Mucosa of descending colon (tissue), 3 donors: ENCODE measurements around the gene TBP. TPM values are rescaled to one million over a fixed set of nuclear protein-coding genes. Genes with fewer than 3 reads are reported as not detected.

Source experiments
- ATAC-seq: fragments of 200-7000 bp; cut with Tn5 transposase; one replicate; pipeline ENCODE4 v1.9.1; 2020; ENCODE audit warnings: mild to moderate bottlenecking, moderate library complexity
- DNase-seq, 3 donors: peaks; one replicate each; pipeline ENCODE4 v3.0.0-alpha.2; 2020
- H3K36me3 ChIP-seq: fragments of 200-600 bp; one replicate; pipeline ENCODE4 v1.8.0; 2021; ENCODE audit warnings: low read depth, mild to moderate bottlenecking
- H3K4me1 ChIP-seq: fragments of 200-600 bp; one replicate; pipeline ENCODE4 v1.8.0; 2021; ENCODE audit warnings: low read depth, mild to moderate bottlenecking
- H3K4me3 ChIP-seq: fragments of 200-600 bp; one replicate; pipeline ENCODE4 v1.8.0; 2021; ENCODE audit warnings: mild to moderate bottlenecking
- H3K9me3 ChIP-seq: fragments of 200-600 bp; one replicate; pipeline ENCODE4 v1.8.0; 2021; ENCODE audit warnings: mild to moderate bottlenecking
- CTCF ChIP-seq: fragments of 200-600 bp; IDR thresholded peaks from one replicate; pipeline ENCODE4 v1.8.0; 2022; ENCODE audit warnings: antibody characterized with exemption, mild to moderate bottlenecking
- intact Hi-C, 2 donors: fragments of 100-400 bp; cut with DNase I in 1 of 2; cut with micrococcal nuclease in 1 of 2; formaldehyde crosslinking; loops; one replicate each; pipeline versions ENCODE4 v1.11.0 to v1.11.1; 2022; cut with DNase I, micrococcal nuclease
- total RNA-seq, 3 donors: library from RNA; stranded (reverse); fragmentation: NEBNext Ultra II Directional in 2 of 3; extraction: Animal tissue kit (Norgen Biotek cat#: 25700) in 2 of 3; gene quantifications; one replicate each; pipeline versions ENCODE4 v1.2.1 to v1.2.4, GENCODE V29; 2021 to 2023
- donor health status: DM: no; HTN: no; CAD: no; lungs with moderate emphysema.
- donor health status: DM: no; HTN: no; CAD: no.
- donor health status: DM: no; HTN: yes; CAD: no.

Gene TBP
- total RNA-seq, 3 donors from 2014 or later: 12.9 to 15.1 (median 13.4) TPM

GRCh38 chr6:170542031-170542719 lies 12.0 kb upstream of the TBP start:
- DNase-seq: no peak
- Histone ChIP-seq H3K9me3 (no peaks in the 10 kb centered on the region), H3K4me1 (no peaks in the 10 kb centered on the region), H3K4me3 (no peak overlapping the region), H3K36me3 (peaks cover 10% of the 10 kb centered on the region)
- no peak for TF ChIP-seq CTCF
- ATAC-seq: no peak
- intact Hi-C loops: no loop called here

GRCh38 chr6:170545405-170545804 lies 8.8 kb upstream of the TBP start:
- no peak for ATAC-seq

GRCh38 chr6:170552765-170553533 lies 1.2 kb upstream of the TBP start, which contains the start of gene PSMB1:
Gene PSMB1, minus strand, starts transcription at chr6:170553307. Its CDS starts 65 bp downstream, at chr6:170553242.
- Histone ChIP-seq H3K36me3 (no peaks in the 10 kb centered on the region), H3K4me1 (peaks cover 30% of the 10 kb centered on the region), H3K9me3 (no peaks in the 10 kb centered on the region), H3K4me3 (peak within 1 kb of the TSS; percentile 87)
- ATAC-seq (peak; percentile 85), DNase-seq (peak; percentile 91 to 96 (median 95))
- no peak for TF ChIP-seq CTCF
- intact Hi-C loops: no loop called here

More at GRCh38 chr6:170545405-170545804, 8.8 kb upstream of the TBP start:
- TF ChIP-seq CTCF: no peak
- no peaks in the 10 kb centered on the region for H3K4me1 ChIP-seq
- H3K9me3 ChIP-seq: no peaks in the 10 kb centered on the region
- intact Hi-C loops: no loop called here
- H3K4me3 ChIP-seq: no peak overlapping the region
- peaks cover 10% of the 10 kb centered on the region for H3K36me3 ChIP-seq
- DNase-seq: no peak

GRCh38 chr6:170553534-170554012 lies 596 bp upstream of the TBP start:
- Histone ChIP-seq H3K4me1 (peaks cover 30% of the 10 kb centered on the region), H3K4me3 (peak overlapping the region; percentile 87), H3K36me3 (no peaks in the 10 kb centered on the region), H3K9me3 (no peaks in the 10 kb centered on the region)
- intact Hi-C loops: no loop called here
- ATAC-seq (peak; percentile 54), DNase-seq (no peak)
- no peak for TF ChIP-seq CTCF

GRCh38 chr6:170554796-170555137 lies 598 bp downstream of the TBP start:
- no peak for DNase-seq
- TF ChIP-seq CTCF: no peak
- H3K4me3 ChIP-seq: peak overlapping the region; percentile 87
- intact Hi-C loops: no loop called here
- H3K4me1 ChIP-seq: peaks cover 30% of the 10 kb centered on the region
- no peaks in the 10 kb centered on the region for H3K9me3 ChIP-seq
- ATAC-seq: no peak
- no peaks in the 10 kb centered on the region for H3K36me3 ChIP-seq
